GM19238 (cell line): ENCODE data around the gene NR1H4.
"Not testable (repeated sequence)": the region's sequence is repeated elsewhere in the genome, so short reads cannot be mapped to it uniquely, and the experiment has no call there.

Experiments
- DNase-seq: peaks from one replicate; pipeline ENCODE4 v3.0.0; 2011; ENCODE audit warnings: low spot score; ENCODE audit not compliant: insufficient read length

Gene NR1H4

GRCh38 chr12:100512692-100513091 lies 39.0 kb downstream of the NR1H4 start:
- no peak for DNase-seq

- DNase-seq = no peak
These were observed 42.3 kb downstream of the NR1H4 start for GRCh38 chr12:100515968-100516367.

DNA sequence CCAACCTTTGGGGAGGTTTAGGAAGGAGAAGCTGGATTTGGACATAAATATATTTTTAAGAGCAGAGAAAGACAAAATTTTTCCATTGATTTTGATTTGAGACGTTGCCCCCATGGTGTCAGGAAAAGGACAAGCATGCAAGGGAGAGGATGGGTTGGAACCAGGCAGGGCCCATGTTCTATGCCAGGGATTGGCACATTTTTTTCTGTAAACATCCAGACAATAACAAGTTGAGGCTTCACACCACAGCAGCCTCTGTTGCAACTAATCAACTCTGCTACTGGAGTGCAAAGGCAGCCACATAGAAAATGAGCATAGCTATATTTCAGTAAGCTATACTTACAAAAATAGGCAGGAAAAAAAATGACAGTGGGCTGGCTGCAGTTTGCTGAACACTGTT lies 44.7 kb downstream of the NR1H4 start:
- no peak for DNase-seq

DNA sequence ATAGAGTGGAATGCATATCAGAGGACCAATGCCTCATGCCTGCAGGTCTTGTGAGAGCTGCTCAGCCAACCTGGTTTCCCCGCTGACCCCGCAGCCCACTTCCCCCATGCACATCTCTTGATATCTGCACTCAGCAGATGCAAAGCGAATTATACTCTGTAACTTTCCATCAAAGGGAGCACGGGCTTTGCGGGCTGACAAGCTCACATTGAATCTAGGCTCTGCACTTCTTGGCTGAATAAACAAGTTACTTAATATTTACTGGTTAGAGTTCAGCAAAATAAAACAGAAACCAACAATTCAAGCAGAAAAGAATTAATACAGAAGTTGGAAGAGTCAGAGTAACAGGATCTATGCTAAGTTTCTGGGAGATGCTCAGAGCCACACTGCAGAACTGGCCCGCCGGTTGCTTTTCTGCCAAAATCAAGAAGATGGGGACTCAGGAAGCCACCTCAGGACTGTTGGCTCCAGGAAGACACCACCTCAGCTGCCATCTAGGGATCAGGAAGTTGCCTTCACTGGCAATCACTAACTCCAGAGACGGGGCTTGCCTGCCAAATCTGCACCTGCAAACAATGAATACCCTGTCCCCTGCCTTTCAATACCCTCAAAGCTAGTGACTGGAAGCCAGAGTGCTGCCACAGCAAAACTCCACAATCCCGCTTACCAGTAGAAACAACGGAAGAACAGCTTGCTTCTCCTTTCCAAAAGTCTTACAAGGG lies 46.5 kb downstream of the NR1H4 start:
- no peak for DNase-seq

DNA sequence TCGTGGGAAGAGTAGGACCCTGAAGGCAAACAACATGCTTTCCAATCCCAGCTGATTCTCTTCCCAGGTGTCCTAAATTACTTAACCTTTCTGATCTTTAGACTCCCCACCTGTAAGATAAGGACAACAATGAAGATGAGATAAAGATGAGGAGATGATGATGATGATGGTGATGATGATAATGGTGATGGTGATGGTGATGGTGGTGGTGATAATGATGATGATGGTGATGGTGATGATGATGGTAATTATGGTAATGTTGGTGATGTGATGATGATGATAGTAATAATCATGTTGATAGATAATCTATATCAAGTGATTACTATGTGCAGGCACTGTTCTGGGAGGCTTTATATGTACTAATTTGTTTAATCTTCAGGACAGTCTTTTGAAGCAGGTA lies 48.3 kb downstream of the NR1H4 start:
- DNase-seq = no peak

GRCh38 chr12:100528034-100528433 lies 54.4 kb downstream of the NR1H4 start:
- no peak for DNase-seq

- DNase-seq = no peak
These were observed 54.9 kb downstream of the NR1H4 start for GRCh38 chr12:100528471-100529127.

DNA sequence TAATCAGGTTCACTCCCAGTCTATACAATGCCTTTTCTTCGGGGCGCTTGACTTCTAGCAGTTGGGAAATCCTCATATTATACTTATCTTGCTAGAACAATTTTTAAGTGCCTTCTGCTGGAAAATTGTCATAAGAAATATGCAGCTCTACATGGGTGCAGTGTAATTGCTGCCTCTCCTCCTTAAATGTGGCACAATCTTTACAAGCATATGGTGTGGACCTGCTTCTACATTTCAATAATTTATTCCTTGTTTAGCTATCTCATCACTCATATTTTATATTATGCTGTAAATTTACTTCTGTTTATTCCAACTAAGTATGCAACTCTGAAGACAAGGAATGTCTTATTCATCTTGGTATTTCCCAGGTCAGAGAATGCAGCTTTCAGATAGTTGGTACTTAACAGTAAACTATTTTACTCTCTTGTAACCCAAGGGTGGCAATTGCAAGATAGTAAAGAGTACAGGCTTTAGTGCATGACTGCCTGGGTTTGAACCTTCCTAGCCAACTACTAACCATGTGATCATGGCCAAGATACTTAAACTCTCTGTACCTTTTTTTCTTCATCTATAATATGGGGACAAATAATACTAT lies 56.2 kb downstream of the NR1H4 start:
- DNase-seq = no peak

GRCh38 chr12:100533376-100533775 lies 59.7 kb downstream of the NR1H4 start:
- no peak for DNase-seq

DNA sequence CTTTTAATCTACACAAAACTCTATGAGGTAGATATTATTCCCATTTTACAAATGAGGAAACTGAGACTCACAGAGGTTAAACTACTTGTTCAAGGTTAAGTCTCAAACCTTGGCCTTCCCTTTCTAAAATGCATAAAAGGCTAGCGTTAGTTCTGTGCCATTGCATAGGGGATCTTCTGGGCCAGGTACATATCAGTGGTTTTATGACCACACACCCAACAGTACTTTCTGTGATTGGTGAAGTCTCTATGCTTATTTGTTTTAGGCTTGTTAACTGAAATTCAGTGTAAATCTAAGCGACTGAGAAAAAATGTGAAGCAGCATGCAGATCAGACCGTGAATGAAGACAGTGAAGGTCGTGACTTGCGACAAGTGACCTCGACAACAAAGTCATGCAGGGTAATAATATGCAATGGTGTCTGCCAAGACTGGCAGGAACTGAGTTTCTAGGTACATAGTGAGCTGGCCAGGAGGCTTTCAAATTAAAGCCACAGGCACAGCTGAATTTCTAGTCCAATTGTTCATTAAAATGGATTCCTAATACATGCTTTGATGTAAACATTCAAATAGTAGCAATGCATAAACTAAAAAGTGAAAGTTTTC lies 61.1 kb downstream of the NR1H4 start:
- no peak for DNase-seq

DNA sequence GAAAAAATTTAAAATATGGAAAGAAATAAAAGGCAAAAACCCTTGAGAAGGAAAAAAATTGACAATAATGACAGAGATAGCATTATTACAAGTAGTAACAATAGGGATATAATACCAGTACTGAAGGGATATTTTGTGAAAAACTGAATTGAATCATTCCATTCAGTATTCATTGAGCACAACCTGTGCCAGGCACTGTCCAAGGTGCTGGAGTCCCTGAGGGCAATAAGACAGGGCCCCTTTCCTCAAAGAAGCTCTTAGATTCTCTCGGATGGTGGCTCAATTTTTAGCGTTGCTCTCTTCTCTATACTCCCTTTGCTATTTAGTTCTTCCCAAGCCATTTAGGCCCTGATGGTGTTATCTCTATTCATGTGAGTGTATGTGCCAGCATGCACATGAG lies 65.5 kb downstream of the NR1H4 start:
- no peak for DNase-seq

- no peak for DNase-seq
These were observed 70.5 kb downstream of the NR1H4 start for GRCh38 chr12:100544165-100544564.

DNA sequence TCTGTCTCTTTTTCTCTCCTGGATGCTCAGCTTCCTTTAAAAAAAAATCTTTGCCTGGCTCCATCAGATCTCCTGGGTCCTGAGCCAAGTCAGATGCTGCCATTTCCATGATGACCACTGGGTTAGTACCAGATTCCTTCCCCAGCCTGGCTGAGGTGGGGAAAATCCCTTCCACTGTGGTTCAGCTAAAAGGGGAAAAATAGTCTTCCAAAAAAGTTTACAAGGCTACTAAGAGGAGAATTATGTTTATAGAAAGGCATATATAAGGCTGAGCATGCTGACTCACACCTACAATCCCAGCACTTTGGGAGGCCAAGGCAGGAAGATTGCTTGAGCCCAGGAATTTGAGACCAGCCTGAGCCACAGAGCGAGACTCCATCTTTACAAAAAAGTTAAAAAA lies 71.4 kb downstream of the NR1H4 start:
- no peak for DNase-seq

GRCh38 chr12:100553936-100554335 lies 80.3 kb downstream of the NR1H4 start:
- DNase-seq = no peak

DNA sequence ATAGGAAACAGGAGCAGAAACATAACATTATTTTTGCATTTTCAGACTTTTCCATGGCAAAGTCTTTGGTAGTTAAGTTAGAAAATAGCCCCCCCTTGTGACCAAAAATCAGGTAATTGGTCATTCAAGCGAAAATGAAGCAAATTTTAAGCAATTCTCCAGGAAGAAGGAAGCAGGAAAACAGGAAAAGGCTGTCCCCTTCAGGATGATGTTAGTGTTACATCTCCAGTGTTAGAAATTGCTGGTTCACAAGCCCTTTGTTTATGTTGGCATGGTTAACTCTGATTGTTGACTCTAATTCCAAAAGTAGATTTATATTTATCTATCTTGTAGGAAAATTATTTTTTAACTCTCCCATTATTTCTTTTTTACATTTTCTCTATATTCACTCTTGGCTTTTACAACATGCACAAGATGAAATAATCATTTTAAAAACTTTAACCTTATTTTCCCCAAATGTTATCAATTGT lies 81.0 kb downstream of the NR1H4 start:
- no peak for DNase-seq

DNA sequence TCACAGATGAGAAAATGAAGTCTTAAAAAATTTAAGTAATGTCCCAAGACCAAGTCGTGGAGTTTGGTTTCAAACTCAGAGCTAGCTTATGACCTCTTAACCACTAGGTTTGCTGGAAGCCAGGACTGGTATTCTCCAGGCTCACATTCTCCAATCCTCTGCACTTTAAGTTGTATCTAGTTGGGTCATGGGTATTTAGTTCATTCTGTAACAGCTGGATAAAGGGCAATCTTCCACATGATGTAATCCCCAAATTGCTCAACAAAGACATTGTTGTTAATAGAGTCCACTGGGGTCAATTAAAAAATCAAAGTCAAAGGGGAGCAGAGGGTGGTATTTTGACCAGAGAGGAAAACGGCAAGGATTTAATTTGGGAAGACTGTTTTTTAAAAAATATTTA lies 82.1 kb downstream of the NR1H4 start:
- DNase-seq = no peak

GRCh38 chr12:100557357-100557756 lies 83.7 kb downstream of the NR1H4 start:
- no peak for DNase-seq

DNA sequence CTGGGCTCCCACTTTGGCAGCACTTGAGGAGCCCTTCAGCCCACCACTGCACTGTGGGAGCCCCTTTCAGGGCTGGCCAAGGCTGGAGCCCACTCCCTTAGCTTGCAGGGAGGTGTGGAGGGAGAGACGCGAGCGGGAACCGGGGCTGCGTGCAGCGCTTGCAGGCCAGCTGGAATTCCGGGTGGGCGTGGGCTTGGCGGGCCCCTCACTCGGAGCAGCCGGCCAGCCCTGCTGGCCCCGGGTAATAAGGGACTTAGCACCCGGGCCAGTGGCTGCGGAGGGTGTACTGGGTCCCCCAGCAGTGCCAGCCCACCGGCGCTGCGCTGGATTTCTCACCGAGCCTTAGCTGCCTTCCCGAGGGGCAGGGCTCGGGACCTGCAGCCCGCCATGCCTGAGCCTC lies 85.6 kb downstream of the NR1H4 start:
- DNase-seq = not testable (repeated sequence)

- DNase-seq = no peak
These were observed 90.4 kb downstream of the NR1H4 start for GRCh38 chr12:100564090-100564489.

- no peak for DNase-seq
These were observed 91.3 kb downstream of the NR1H4 start for GRCh38 chr12:100564905-100565467.

- no peak for DNase-seq
These were observed 92.4 kb downstream of the NR1H4 start for GRCh38 chr12:100565987-100566545.
